GM12892 (cell line): ENCODE data around the gene SHC4.

Experiments
- DNase-seq: peaks from one replicate; pipeline ENCODE4 v3.0.0; 2011; ENCODE audit not compliant: insufficient read length
- FAIRE-seq: peaks from 2 replicates; lab custom pipeline; 2011; peaks lifted over from hg19 to GRCh38; lab: Jason Lieb, UNC
- POLR2A ChIP-seq: IDR thresholded peaks from 2 replicates; pipeline ENCODE4 v1.6.1; 2011; ENCODE audit warnings: low read depth, low read length, control low read depth
- POLR2AphosphoS5 ChIP-seq: IDR thresholded peaks from 2 replicates; pipeline ENCODE4 v1.6.1; 2011; ENCODE audit warnings: low read depth, low read length, control low read depth
- TAF1 ChIP-seq: IDR thresholded peaks from 2 replicates; pipeline ENCODE4 v1.6.1; 2011; ENCODE audit warnings: low read depth, mild to moderate bottlenecking, control low read depth, low read length, borderline replicate concordance

SHC4 gene

GRCh38 chr15:48851956-48852355 is 111.8 kb downstream of the SHC4 start:
- TF ChIP-seq POLR2AphosphoS5 (no peak), POLR2A (no peak), TAF1 (no peak)
- FAIRE-seq, result no peak

GRCh38 chr15:48850648-48851047 is 113.1 kb downstream of the SHC4 start:
- FAIRE-seq (no peak), DNase-seq (no peak)
- TF ChIP-seq POLR2AphosphoS5, result no peak
- no peak for TF ChIP-seq TAF1
- TF ChIP-seq POLR2A, result no peak

More at GRCh38 chr15:48851956-48852355, 111.8 kb downstream of the SHC4 start:
- no peak for DNase-seq

GRCh38 chr15:48845123-48845522 is 118.6 kb downstream of the SHC4 start:
- TF ChIP-seq POLR2AphosphoS5 (no peak), TAF1 (no peak), POLR2A (no peak)
- no peak for FAIRE-seq
- DNase-seq, result no peak

- no peak for FAIRE-seq
- TF ChIP-seq TAF1 (no peak), POLR2AphosphoS5 (no peak)
- no peak for DNase-seq
Observed at GRCh38 chr15:48842501-48842900, 121.2 kb downstream of the SHC4 start.

GRCh38 chr15:48834756-48835155 is 129.0 kb downstream of the SHC4 start:
- DNase-seq (no peak), FAIRE-seq (no peak)
- no peak for TF ChIP-seq POLR2AphosphoS5
- TF ChIP-seq TAF1, result no peak
- no peak for TF ChIP-seq POLR2A

- DNase-seq (no peak), FAIRE-seq (no peak)
- TF ChIP-seq POLR2A (no peak), POLR2AphosphoS5 (no peak), TAF1 (no peak)
Observed at GRCh38 chr15:48833526-48834239, 130.0 kb downstream of the SHC4 start.

- no peak for FAIRE-seq
- no peak for TF ChIP-seq POLR2AphosphoS5
Observed at GRCh38 chr15:48832648-48833047, 131.1 kb downstream of the SHC4 start.

GRCh38 chr15:48828906-48829305 is 134.8 kb downstream of the SHC4 start:
- TF ChIP-seq POLR2A (no peak), POLR2AphosphoS5 (no peak), TAF1 (no peak)
- no peak for DNase-seq
- FAIRE-seq, result no peak

More at GRCh38 chr15:48832648-48833047, 131.1 kb downstream of the SHC4 start:
- DNase-seq, result no peak

- DNase-seq, result no peak
- no peak for TF ChIP-seq POLR2AphosphoS5
- FAIRE-seq, result no peak
Observed at GRCh38 chr15:48828471-48828870, 135.2 kb downstream of the SHC4 start.

GRCh38 chr15:48825075-48825474 is 138.6 kb downstream of the SHC4 start:
- DNase-seq, result no peak
- no peak for FAIRE-seq
- TF ChIP-seq TAF1 (no peak), POLR2AphosphoS5 (no peak), POLR2A (no peak)

- no peak for TF ChIP-seq POLR2AphosphoS5
- no peak for TF ChIP-seq TAF1
- no peak for TF ChIP-seq POLR2A
- no peak for FAIRE-seq
Observed at GRCh38 chr15:48823706-48824105, 140.0 kb downstream of the SHC4 start.

GRCh38 chr15:48823237-48823636 is 140.5 kb downstream of the SHC4 start:
- no peak for FAIRE-seq

More at GRCh38 chr15:48823706-48824105, 140.0 kb downstream of the SHC4 start:
- DNase-seq, result no peak

GRCh38 chr15:48814286-48814685 is 149.4 kb downstream of the SHC4 start:
- DNase-seq (no peak), FAIRE-seq (no peak)
- no peak for TF ChIP-seq POLR2AphosphoS5
- no peak for TF ChIP-seq TAF1
- TF ChIP-seq POLR2A, result no peak

More at GRCh38 chr15:48823237-48823636, 140.5 kb downstream of the SHC4 start:
- TF ChIP-seq POLR2A (no peak), POLR2AphosphoS5 (no peak), TAF1 (no peak)
- no peak for DNase-seq
